H7 (cell line): ENCODE measurements around the gene ENO2. TPM values are rescaled to one million over a fixed set of nuclear protein-coding genes. Genes with fewer than 3 reads are reported as not detected.

Experiments
- DNase-seq: peaks from one replicate; pipeline ENCODE4 v3.0.0; 2012
- H3K27me3 ChIP-seq: 2 replicates; pipeline ENCODE4 v1.6.0; 2011; ENCODE audit warnings: mild to moderate bottlenecking, low read length; ENCODE audit not compliant: control insufficient read depth, insufficient read depth
- H3K36me3 ChIP-seq: replicated peaks from 2 replicates; pipeline ENCODE4 v1.5.1; 2011; ENCODE audit warnings: low read length; ENCODE audit not compliant: control insufficient read depth, insufficient read depth
- H3K4me3 ChIP-seq: 2 replicates; pipeline ENCODE4 v1.5.1; 2011; ENCODE audit warnings: low read depth, mild to moderate bottlenecking, control low read depth, low read length, moderate library complexity; ENCODE audit not compliant: insufficient read depth
- total RNA-seq: library from RNA; depleted of rRNA; stranded (reverse); fragments of >200 nt; shearing (Covaris generic); gene quantifications from 2 replicates; pipeline ENCODE4 v1.2.3, GENCODE V29; 2014

Gene ENO2
- total RNA-seq, 1 experiment from 2014 or later: 47.4 TPM

DNA sequence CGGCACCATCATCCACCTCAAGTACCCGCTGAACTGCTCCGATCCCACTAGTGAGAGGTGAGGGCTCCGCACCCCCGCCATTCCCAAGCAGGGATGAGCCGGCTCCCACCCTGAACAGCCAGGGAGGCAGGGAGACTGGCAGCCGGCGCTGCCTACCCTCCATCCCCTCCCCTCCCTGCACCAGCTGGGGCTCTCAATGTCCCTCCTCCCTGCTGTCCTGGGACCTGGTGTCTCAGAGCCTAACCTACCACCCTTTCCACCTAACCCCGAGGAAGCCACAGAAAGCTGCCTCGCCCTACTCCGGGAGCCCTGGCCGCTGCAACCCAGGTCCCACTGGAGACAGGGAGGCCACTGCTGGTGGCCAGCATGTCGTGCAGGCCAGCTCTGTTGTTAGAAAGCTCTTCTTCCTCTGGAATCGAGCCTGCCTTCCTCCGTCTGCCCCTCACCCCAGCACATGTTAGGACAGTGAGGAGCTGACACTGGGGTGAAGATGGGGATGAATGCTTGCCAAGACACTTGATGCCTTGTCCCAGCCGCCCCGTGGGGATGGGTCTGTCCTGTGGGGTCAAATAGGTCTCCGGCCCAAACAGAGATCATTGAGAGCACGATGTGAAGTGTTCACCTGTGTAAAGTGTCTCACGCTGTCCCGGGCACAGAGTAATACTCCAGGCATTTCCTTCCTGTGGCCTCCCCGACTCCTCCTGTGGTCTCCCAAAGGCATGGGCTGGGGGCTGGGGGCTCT, 37.9 kb downstream of the ENO2 start:
- DNase-seq: no peak
- no peak overlapping the region for H3K4me3 ChIP-seq
- no peaks in the 10 kb centered on the region for H3K27me3 ChIP-seq
- no peaks in the 10 kb centered on the region; the same call in 1 of the 2 replicates for H3K36me3 ChIP-seq

- no peak for DNase-seq
- H3K36me3 ChIP-seq: no peaks in the 10 kb centered on the region; the same call in 1 of the 2 replicates
- H3K4me3 ChIP-seq: no peak overlapping the region
- no peaks in the 10 kb centered on the region for H3K27me3 ChIP-seq
Measured at GRCh38 chr12:6952863-6953441, 38.6 kb downstream of the ENO2 start.

- peak; percentile 66 for DNase-seq
- Histone ChIP-seq H3K4me3 (no peak overlapping the region), H3K27me3 (no peaks in the 10 kb centered on the region), H3K36me3 (no peaks in the 10 kb centered on the region; the same call in 1 of the 2 replicates)
Measured at GRCh38 chr12:6953442-6954315, 39.3 kb downstream of the ENO2 start.

DNA sequence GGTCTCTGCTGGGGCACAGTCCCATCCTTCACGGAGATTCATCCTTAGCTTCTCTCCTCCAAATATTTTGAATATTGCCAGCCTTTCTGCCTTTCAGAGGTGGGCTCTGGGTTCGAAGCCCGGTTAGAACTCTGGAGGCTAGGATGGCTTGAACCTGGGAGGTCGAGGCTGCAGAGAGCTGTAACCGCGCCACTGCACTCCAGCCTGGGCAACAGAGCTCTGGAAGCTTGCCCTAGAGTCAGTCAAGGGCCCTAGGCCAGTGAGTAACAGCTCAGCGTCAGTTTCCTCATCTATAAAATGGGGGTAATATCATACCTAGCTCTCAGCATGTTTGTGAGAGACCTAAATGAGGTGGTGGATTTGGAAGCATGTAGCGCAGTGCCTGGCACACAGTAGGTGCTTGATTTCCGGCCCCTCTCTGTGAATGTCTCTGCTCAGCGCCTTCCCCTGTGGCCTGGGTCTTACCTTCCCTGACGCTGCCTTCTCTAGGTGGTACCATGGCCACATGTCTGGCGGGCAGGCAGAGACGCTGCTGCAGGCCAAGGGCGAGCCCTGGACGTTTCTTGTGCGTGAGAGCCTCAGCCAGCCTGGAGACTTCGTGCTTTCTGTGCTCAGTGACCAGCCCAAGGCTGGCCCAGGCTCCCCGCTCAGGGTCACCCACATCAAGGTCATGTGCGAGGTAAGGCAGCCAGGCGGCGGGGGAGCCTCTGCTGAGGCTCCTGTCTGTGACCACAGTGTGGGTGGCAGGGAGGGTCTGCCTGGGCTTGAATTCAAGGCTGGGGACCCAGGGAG, 40.1 kb downstream of the ENO2 start:
- Histone ChIP-seq H3K4me3 (no peak overlapping the region), H3K36me3 (no peaks in the 10 kb centered on the region; the same call in 1 of the 2 replicates), H3K27me3 (no peaks in the 10 kb centered on the region)
- DNase-seq: no peak

DNA sequence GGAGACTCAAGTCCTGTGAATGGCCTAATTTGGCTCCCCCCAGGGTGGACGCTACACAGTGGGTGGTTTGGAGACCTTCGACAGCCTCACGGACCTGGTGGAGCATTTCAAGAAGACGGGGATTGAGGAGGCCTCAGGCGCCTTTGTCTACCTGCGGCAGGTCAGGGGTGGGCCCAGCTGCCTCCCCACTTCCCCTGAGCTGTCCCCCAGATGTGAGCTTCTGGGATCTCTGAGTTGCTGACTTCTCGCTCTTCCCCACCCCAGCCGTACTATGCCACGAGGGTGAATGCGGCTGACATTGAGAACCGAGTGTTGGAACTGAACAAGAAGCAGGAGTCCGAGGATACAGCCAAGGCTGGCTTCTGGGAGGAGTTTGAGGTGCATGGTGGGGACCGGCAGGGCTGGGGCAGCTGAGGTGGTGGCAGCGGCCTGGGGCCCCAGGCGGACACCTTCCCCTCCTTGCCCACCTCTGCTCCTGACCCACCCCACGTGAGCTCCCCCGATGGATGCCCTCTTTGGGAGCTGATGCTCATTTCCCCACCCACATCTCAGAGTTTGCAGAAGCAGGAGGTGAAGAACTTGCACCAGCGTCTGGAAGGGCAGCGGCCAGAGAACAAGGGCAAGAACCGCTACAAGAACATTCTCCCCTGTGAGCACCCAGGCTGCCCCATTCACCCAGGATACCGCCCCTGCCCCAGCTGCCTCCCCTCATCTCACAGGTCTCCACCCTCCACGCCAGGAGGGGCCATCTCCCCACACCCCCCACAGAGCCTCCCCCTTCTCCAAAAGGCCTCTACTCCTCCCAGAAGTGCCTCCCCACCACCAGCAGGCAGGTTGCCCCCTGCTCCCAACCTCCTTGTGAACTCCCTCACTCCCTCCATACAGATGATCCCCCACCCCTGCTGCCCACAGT, 41.0 kb downstream of the ENO2 start:
- DNase-seq: no peak
- Histone ChIP-seq H3K4me3 (no peak overlapping the region), H3K27me3 (no peaks in the 10 kb centered on the region), H3K36me3 (no peaks in the 10 kb centered on the region; the same call in 1 of the 2 replicates)

DNA sequence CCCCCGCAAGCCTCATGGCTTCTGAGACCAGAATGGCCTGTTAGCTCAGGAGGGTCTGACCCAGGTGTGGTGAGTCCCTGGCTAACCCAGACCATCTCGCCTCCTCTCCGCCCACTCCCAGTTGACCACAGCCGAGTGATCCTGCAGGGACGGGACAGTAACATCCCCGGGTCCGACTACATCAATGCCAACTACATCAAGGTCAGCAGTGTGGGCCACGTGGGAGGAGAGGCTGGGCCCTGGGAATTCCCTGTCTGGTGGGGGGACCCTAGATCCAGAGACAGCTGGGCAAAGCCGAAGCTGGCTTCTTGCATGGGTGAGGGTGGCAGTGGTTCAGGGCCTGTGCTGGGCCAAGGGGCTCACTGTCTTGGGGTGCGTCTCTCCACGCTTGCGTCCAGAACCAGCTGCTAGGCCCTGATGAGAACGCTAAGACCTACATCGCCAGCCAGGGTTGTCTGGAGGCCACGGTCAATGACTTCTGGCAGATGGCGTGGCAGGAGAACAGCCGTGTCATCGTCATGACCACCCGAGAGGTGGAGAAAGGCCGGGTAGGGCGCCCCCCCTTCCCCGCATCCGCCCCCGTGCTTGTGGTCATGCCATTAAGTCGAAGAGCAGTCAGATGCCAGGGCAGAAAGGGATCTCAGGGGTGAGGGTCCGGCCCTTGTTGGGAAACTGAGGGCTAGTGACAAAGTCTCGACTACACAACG, 41.8 kb downstream of the ENO2 start:
- Histone ChIP-seq H3K4me3 (no peak overlapping the region), H3K27me3 (no peaks in the 10 kb centered on the region), H3K36me3 (no peaks in the 10 kb centered on the region; the same call in 1 of the 2 replicates)
- DNase-seq: no peak

DNA sequence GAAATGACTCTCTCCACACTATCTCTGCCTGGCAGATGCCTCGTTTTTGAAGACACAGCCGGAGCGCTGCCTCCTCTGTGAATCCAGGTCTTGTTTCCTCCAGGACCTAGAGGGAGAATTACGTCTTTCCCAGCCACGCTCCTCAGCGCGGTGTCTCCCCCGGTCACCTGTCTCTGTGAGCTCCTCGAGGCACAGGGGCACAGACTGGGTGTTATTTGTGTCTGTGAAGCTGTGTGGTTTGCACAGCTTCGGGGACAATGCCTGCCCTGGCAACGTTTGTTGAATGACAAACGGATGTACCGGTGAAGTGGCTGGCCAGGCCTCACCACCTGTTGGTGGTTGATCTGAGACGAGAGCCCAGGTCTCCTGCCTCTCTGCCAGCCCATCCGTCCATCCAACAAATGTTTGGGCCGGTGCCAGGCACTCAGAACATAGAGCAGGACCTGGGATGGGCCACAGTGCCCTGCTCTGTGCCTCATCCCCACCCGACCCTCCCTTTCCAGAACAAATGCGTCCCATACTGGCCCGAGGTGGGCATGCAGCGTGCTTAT, 42.8 kb downstream of the ENO2 start:
- no peak overlapping the region for H3K4me3 ChIP-seq
- no peaks in the 10 kb centered on the region; the same call in 1 of the 2 replicates for H3K36me3 ChIP-seq
- DNase-seq: no peak
- no peaks in the 10 kb centered on the region for H3K27me3 ChIP-seq

- Histone ChIP-seq H3K27me3 (no peaks in the 10 kb centered on the region), H3K4me3 (no peak overlapping the region), H3K36me3 (no peaks in the 10 kb centered on the region; the same call in 1 of the 2 replicates)
- no peak for DNase-seq
Measured at GRCh38 chr12:6957741-6958608, 43.6 kb downstream of the ENO2 start.

GRCh38 chr12:6958609-6959057, 44.3 kb downstream of the ENO2 start:
- H3K36me3 ChIP-seq: no peaks in the 10 kb centered on the region; the same call in 1 of the 2 replicates
- H3K4me3 ChIP-seq: no peak overlapping the region
- DNase-seq: no peak
- no peaks in the 10 kb centered on the region for H3K27me3 ChIP-seq

- no peak overlapping the region for H3K4me3 ChIP-seq
- no peaks in the 10 kb centered on the region; the same call in 1 of the 2 replicates for H3K36me3 ChIP-seq
- no peaks in the 10 kb centered on the region for H3K27me3 ChIP-seq
- DNase-seq: peak; percentile 43
Measured at GRCh38 chr12:6959058-6959804, 44.9 kb downstream of the ENO2 start.

DNA sequence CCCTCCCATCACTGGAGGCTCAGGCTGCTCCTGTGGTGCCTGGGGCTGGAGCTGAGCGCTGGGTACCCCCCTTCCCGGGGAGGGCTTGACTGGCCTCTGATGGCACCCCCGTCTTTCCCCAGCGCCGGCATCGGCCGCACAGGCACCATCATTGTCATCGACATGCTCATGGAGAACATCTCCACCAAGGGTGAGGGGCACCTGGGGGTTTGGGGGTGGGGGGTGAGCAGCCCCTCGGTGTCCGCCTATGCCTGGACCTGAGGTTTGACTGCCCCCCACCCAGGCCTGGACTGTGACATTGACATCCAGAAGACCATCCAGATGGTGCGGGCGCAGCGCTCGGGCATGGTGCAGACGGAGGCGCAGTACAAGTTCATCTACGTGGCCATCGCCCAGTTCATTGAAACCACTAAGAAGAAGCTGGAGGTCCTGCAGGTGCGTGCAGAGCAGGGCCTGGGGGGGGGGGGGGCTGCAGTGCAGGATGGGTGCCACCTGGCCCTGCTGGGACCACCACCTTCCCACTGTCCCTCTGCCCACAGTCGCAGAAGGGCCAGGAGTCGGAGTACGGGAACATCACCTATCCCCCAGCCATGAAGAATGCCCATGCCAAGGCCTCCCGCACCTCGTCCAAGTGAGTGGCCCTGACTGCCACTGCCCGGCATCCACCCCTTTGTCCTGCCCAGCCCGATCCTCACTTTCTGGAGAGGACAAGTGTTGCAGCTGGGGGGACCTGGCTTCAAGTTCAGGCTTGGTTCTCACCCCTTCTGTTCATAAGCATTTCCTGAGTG, 45.6 kb downstream of the ENO2 start:
- Histone ChIP-seq H3K4me3 (no peak overlapping the region), H3K36me3 (no peaks in the 10 kb centered on the region; the same call in none of the 2 replicates), H3K27me3 (no peaks in the 10 kb centered on the region)
- DNase-seq: peak; percentile 37
